Activated CD4-positive, alpha-beta T cell treated with anti-CD3 and anti-CD28 coated beads for 4 hours (primary cell): ENCODE data around the gene RSBN1.

ENCODE experiments used
- DNase-seq, 2 donors: peaks; one replicate each; pipeline ENCODE4 v3.0.0-alpha.2; 2020

Gene RSBN1

GRCh38 chr1:113811156-113811887, 954 bp downstream of the RSBN1 start:
- DNase-seq, result peak; percentile 24 to 27

- no peak for DNase-seq
Measured at GRCh38 chr1:113809670-113810602, 2.3 kb downstream of the RSBN1 start.

DNA sequence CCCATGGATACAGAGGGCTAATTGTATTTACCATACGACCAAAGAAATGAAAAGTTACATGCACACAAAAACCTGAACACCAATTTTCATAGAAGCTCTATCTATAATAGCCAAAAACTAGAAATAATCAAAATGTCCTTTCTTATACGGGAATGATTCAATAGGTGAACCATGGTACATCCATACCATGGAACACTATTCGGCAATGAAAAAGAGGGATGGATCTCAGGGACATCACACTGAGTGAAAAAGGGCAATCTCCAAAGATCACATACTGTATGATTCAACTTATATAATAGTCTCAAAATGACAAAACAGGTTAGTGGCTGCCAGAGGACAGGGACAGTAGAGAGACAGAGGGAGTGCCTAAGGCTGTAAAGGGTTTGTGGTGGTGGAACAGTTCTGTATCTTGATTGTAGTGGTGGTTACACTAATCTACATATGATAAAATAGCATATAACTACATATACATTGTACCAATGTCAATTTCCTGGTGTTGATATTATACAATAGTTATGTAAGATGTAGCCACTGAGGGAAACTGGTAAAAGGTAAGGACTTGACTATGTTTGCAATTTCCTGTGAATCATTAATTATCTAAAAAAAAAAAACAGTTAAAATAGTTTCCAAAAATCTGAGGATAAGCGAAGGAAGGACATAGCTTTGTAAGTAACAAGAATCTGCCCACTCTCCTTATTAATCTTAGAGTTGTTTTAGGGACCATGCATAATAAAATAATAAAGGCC, 3.7 kb downstream of the RSBN1 start:
- no peak for DNase-seq

- DNase-seq, result no peak
Measured at GRCh38 chr1:113805639-113806038, 6.6 kb downstream of the RSBN1 start.

DNA sequence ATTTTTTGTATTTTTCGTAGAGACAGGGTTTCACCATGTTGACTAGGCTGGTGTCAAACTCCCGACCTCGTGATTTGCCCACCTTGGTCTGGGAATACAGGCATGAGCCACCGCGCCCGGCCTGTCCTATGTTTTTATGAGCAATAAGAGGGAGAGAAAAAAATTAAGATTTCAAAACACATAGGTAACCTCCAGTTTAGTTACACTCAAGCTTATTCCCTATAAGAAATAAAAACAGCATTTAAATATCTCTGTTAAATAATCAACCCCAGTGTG, 7.1 kb downstream of the RSBN1 start:
- DNase-seq, result no peak

GRCh38 chr1:113804421-113805255, 7.6 kb downstream of the RSBN1 start:
- no peak for DNase-seq

- DNase-seq, result no peak
Measured at GRCh38 chr1:113802367-113803007, 9.8 kb downstream of the RSBN1 start.

GRCh38 chr1:113800487-113800886, 11.8 kb downstream of the RSBN1 start:
- no peak for DNase-seq

DNA sequence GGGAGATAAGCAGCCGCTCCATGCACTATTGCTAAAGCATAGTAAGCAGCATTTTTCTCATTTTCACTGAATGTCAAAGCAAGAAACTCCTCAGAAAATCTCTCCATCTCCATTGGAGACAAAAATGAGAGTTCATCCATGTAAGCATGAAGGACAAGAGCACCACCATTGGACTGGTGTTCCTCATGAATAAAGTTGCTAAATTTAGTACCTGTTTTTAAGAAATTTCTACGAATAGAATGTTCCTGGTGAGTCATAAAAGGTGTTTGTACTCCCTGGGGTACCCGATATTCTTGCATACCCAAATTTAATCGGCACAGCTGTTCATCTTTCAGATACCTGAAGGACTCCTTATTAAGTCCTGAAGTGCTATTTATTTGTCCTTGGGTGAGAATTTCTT, 14.8 kb downstream of the RSBN1 start:
- DNase-seq, result no peak

GRCh38 chr1:113793878-113794834, 18.1 kb downstream of the RSBN1 start:
- no peak for DNase-seq

DNA sequence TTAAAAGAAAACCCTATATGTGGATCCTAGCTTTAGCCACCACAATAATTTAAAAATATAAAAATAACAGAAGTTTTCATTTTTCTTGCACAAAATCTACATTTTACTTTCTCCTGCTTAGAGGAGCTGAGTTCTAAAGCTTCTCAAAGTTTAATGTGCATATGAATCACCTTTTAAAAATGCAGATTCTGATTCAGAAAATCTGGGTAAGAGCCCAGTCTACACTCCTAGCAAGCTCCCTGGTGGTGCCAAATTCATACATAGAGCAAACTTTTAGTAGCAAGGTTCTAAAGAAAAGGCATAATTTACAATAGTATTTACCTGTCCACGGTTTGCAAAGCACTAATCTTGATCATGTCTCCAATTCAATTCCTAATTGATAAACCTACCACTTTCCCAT, 19.3 kb downstream of the RSBN1 start:
- no peak for DNase-seq

- no peak for DNase-seq
Measured at GRCh38 chr1:113792471-113792870, 19.8 kb downstream of the RSBN1 start.

DNA sequence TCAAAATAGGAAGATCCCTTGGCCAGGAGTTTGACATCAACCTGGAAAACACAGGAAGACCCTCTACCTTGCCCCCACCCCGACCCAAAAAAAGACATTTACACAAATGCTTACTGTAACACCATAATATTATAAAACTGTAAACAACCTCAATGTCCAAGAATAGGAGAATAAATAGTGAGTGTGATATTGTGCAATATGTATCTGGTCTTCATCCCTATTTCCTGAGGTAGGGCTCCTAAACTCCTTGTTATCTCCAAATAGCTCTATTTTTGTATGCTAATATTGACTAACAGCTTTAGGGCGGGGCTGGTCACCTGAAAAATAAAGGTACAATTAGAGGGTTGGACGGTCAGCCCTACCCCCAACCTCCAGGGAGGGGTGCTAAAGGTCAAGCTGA, 23.5 kb downstream of the RSBN1 start:
- no peak for DNase-seq

- DNase-seq, result no peak
Measured at GRCh38 chr1:113787663-113788062, 24.6 kb downstream of the RSBN1 start.

GRCh38 chr1:113786069-113786468, 26.2 kb downstream of the RSBN1 start:
- DNase-seq, result no peak

- peak in 1 of 2 donors; percentile 2 for DNase-seq
Measured at GRCh38 chr1:113784104-113784779, 28.0 kb downstream of the RSBN1 start.

- DNase-seq, result peak; percentile 24 to 26
Measured at GRCh38 chr1:113783254-113784103, 28.8 kb downstream of the RSBN1 start.

DNA sequence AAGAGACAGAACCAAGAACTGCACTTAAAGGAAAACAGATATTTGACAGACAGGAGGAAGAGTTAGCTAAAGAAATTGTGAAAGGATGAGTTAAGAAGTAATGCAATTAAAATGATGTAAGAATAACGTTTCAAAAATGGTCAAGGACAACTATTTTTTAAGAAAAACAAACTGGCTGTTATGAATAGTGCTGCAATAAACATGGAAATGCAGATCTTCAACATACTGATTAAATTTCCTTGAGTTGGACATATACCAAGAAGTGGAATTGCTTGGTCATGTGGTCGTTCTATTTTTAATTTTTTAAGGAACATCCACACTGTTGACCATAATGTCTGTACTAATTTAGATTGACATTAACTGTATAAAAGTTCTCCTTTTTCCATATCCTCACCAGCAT, 29.9 kb downstream of the RSBN1 start:
- no peak for DNase-seq
